Osteoblast (primary cell): ENCODE data around the gene SHFL. TPM values are rescaled to one million over a fixed set of nuclear protein-coding genes. Genes with fewer than 3 reads are reported as not detected.

Source experiments
- DNase-seq: peaks from one replicate; pipeline ENCODE4 v3.0.0; 2011; ENCODE audit warnings: low spot score, mixed read lengths; ENCODE audit not compliant: insufficient read length; ENCODE audit errors: missing footprints
- H2AFZ ChIP-seq: 2 replicates; pipeline ENCODE4 v1.6.0; 2011; ENCODE audit warnings: mild to moderate bottlenecking, low read length
- H3K27ac ChIP-seq: 2 replicates; pipeline ENCODE4 v1.5.1; 2011; ENCODE audit warnings: mild to moderate bottlenecking, low read depth, low read length, moderate library complexity
- H3K27me3 ChIP-seq: 2 replicates; pipeline ENCODE4 v1.6.0; 2012; ENCODE audit warnings: mild to moderate bottlenecking, control low read depth, inconsistent platforms, low read length, moderate library complexity; ENCODE audit not compliant: insufficient read depth
- H3K36me3 ChIP-seq: 2 replicates; pipeline ENCODE4 v1.5.1; 2011; ENCODE audit warnings: mild to moderate bottlenecking, low read length, control low read depth, moderate library complexity; ENCODE audit not compliant: insufficient read depth
- H3K4me1 ChIP-seq: 2 replicates; pipeline ENCODE4 v1.5.1; 2011; ENCODE audit warnings: mild to moderate bottlenecking, low read length, control low read depth, moderate library complexity; ENCODE audit not compliant: insufficient read depth
- H3K4me2 ChIP-seq: 2 replicates; pipeline ENCODE4 v1.6.0; 2011; ENCODE audit warnings: mild to moderate bottlenecking, low read length; ENCODE audit not compliant: insufficient read depth
- H3K4me3 ChIP-seq: fragments of 200-600 bp; sonication (generic); 3 replicates; pipeline ENCODE4 v1.5.1; 2012; ENCODE audit warnings: mild to moderate bottlenecking, low read length, inconsistent platforms; ENCODE audit not compliant: insufficient read depth
- H3K79me2 ChIP-seq: 2 replicates; pipeline ENCODE4 v1.6.0; 2012; ENCODE audit warnings: mild to moderate bottlenecking, low read length, control low read depth, inconsistent platforms; ENCODE audit not compliant: insufficient read depth
- H3K9me3 ChIP-seq: 2 replicates; pipeline ENCODE4 v1.5.1; 2011; ENCODE audit warnings: low read depth, low read length, control low read depth
- H4K20me1 ChIP-seq: 2 replicates; pipeline ENCODE4 v1.6.0; 2012; ENCODE audit warnings: mild to moderate bottlenecking, low read length, control low read depth; ENCODE audit not compliant: insufficient read depth
- CTCF ChIP-seq: IDR thresholded peaks from 2 replicates; pipeline ENCODE4 v1.5.1; 2011; ENCODE audit warnings: mild to moderate bottlenecking, low read depth, low read length, moderate library complexity; ENCODE audit errors: extremely low read depth
- total RNA-seq: library from RNA; depleted of rRNA; stranded (reverse); fragments of >200 nt; gene quantifications from 2 replicates; pipeline ENCODE4 v1.2.3, GENCODE V29; 2012

The SHFL gene
- total RNA-seq, 1 donor, result 22.4 TPM

- no peak for TF ChIP-seq CTCF
- Histone ChIP-seq H3K27ac (no peak overlapping the region), H4K20me1 (no peaks in the 10 kb centered on the region), H3K36me3 (peaks cover 9% of the 10 kb centered on the region), H3K79me2 (no peaks in the 10 kb centered on the region), H3K9me3 (no peaks in the 10 kb centered on the region), H3K27me3 (no peaks in the 10 kb centered on the region), H3K4me1 (peaks cover 8% of the 10 kb centered on the region), H2AFZ (peak overlapping the region; percentile 54), H3K4me3 (peak overlapping the region; percentile 60), H3K4me2 (peak overlapping the region; percentile 74)
- no peak for DNase-seq
Observed at GRCh38 chr19:10095622-10095947, 9.5 kb downstream of the SHFL start.

GRCh38 chr19:10095948-10096614 lies 10.0 kb downstream of the SHFL start:
- H3K4me2 ChIP-seq, result peak overlapping the region; percentile 87
- no peaks in the 10 kb centered on the region for H3K9me3 ChIP-seq
- peak overlapping the region; percentile 12 for H3K27ac ChIP-seq
- peak overlapping the region; percentile 92 for H2AFZ ChIP-seq
- TF ChIP-seq CTCF, result no peak
- H3K79me2 ChIP-seq, result no peaks in the 10 kb centered on the region
- H4K20me1 ChIP-seq, result no peaks in the 10 kb centered on the region
- H3K4me3 ChIP-seq, result peak overlapping the region; percentile 68
- peaks cover 9% of the 10 kb centered on the region for H3K36me3 ChIP-seq
- H3K27me3 ChIP-seq, result no peaks in the 10 kb centered on the region
- peak; percentile 100 for DNase-seq
- peaks cover 8% of the 10 kb centered on the region for H3K4me1 ChIP-seq

- DNase-seq, result no peak
- no peaks in the 10 kb centered on the region for H4K20me1 ChIP-seq
- peak overlapping the region; percentile 68 for H3K4me3 ChIP-seq
- no peak for TF ChIP-seq CTCF
- no peaks in the 10 kb centered on the region for H3K9me3 ChIP-seq
- H2AFZ ChIP-seq, result peak overlapping the region; percentile 92
- peaks cover 8% of the 10 kb centered on the region for H3K36me3 ChIP-seq
- H3K27ac ChIP-seq, result peak overlapping the region; percentile 12
- H3K4me2 ChIP-seq, result peak overlapping the region; percentile 87
- peaks cover 8% of the 10 kb centered on the region for H3K4me1 ChIP-seq
- H3K79me2 ChIP-seq, result no peaks in the 10 kb centered on the region
- no peaks in the 10 kb centered on the region for H3K27me3 ChIP-seq
Observed at GRCh38 chr19:10096615-10096963, 10.5 kb downstream of the SHFL start.

- Histone ChIP-seq H2AFZ (no peak overlapping the region), H3K9me3 (no peaks in the 10 kb centered on the region), H3K27ac (no peak overlapping the region), H4K20me1 (no peaks in the 10 kb centered on the region), H3K4me1 (peaks cover 8% of the 10 kb centered on the region), H3K4me2 (no peak overlapping the region), H3K36me3 (no peaks in the 10 kb centered on the region), H3K27me3 (no peaks in the 10 kb centered on the region), H3K4me3 (no peak overlapping the region), H3K79me2 (no peaks in the 10 kb centered on the region)
- TF ChIP-seq CTCF, result no peak
- peak; percentile 65 for DNase-seq
Observed at GRCh38 chr19:10100163-10100785, 14.2 kb downstream of the SHFL start.
